Right lobe of liver (tissue), 6 donors: Measurements from ENCODE around the gene DACH1. TPM values are rescaled to one million over a fixed set of nuclear protein-coding genes. Genes with fewer than 3 reads are reported as not detected.

Experiments used
- ATAC-seq, 4 donors: fragments of 200-7000 bp; cut with Tn5 transposase; one replicate each; pipeline ENCODE4 v1.9.1; 2020; ENCODE audit warnings: mild to moderate bottlenecking in 4 of 4, moderate library complexity in 4 of 4
- DNase-seq, 3 donors: peaks; one replicate each; pipeline ENCODE4 v3.0.0-alpha.2; 2020
- H3K27ac ChIP-seq, 3 donors: fragments of 200-600 bp; one replicate each; pipeline ENCODE4 v1.8.0; 2022
- H3K27me3 ChIP-seq, 2 donors: fragments of 200-600 bp; one replicate each; pipeline ENCODE4 v1.8.0; 2022
- H3K36me3 ChIP-seq, 4 donors: fragments of 200-600 bp; sonication (generic) in 1 of 4; one replicate each; pipeline versions ENCODE4 v1.5.1 to v1.8.0; 2017 to 2022; ENCODE audit warnings: control low read depth in 1 of 4
- H3K4me1 ChIP-seq, 4 donors: fragments of 200-600 bp; sonication (generic) in 1 of 4; one replicate each; pipeline versions ENCODE4 v1.5.1 to v1.8.0; 2017 to 2022; ENCODE audit warnings: control low read depth in 1 of 4
- H3K4me3 ChIP-seq, 3 donors: fragments of 200-600 bp; one replicate each; pipeline ENCODE4 v1.8.0; 2022
- H3K9me3 ChIP-seq, 4 donors: fragments of 200-600 bp; sonication (generic) in 1 of 4; one replicate each; pipeline versions ENCODE4 v1.5.1 to v1.8.0; 2017 to 2022; ENCODE audit warnings: control low read depth in 1 of 4
- CTCF ChIP-seq, 4 donors: fragments of 200-600 bp in 3 of 4; fragments of 450-650 bp in 1 of 4; IDR thresholded peaks; one replicate each; pipeline versions ENCODE4 v1.5.1 to v1.8.0; 2016 to 2022; ENCODE audit warnings: antibody characterized with exemption in 4 of 4, mild to moderate bottlenecking in 2 of 4
- POLR2A ChIP-seq: fragments of 450-650 bp; IDR thresholded peaks from one replicate; pipeline ENCODE4 v1.6.1; 2017; ENCODE audit warnings: antibody characterized with exemption, mild to moderate bottlenecking
- WGBS: methylation state at CpG from one replicate; pipeline ENCODE4 v1.1.6; 2018; ENCODE audit warnings: low coverage, low lambda C conversion rate; ENCODE audit not compliant: insufficient coverage; ENCODE audit errors: missing lambda C conversion rate; 5-methylcytosine and 5-hydroxymethylcytosine counted together
- intact Hi-C, 2 donors: fragments of 100-400 bp; cut with DNase I; formaldehyde crosslinking; loops; one replicate each; pipeline versions ENCODE4 v1.11.2 to v1.14.1; 2022
- total RNA-seq, 6 experiments: library from RNA; depleted of rRNA in 2 of 6; stranded (reverse); fragments of >200 nt in 2 of 6; fragmentation: NEBNext Ultra II Directional in 3 of 6; extraction: Animal tissue kit (Norgen Biotek cat#: 25700) in 3 of 6; gene quantifications; one replicate each; pipeline versions ENCODE4 v1.1.0 to v1.2.4, GENCODE V29; 2016 to 2023
- donor health status: DM: no; HTN: yes; CAD: no.
- donor health status: DM: no; HTN: no; CAD: no.
- donor health status: DM: no; HTN: no; CAD: no.
- donor health status: DM: no; HTN: yes; CAD: no.
- donor health status: DM: no; HTN: yes; CAD: no.

DACH1 gene
- total RNA-seq, 6 experiments from 2014 or later = 0.80 to 1.5 (median 0.94) TPM

- WGBS = 46% methylated on average over 4 of the region's 4 CpGs
- H3K36me3 ChIP-seq = no peaks in the 10 kb centered on the region
- no peaks in the 10 kb centered on the region for H3K4me1 ChIP-seq
- H3K27me3 ChIP-seq = no peaks in the 10 kb centered on the region
- no peak overlapping the region for H3K27ac ChIP-seq
- no peaks in the 10 kb centered on the region for H3K9me3 ChIP-seq
- ATAC-seq (no peak), DNase-seq (no peak)
- H3K4me3 ChIP-seq = no peak overlapping the region
- TF ChIP-seq POLR2A (no peak), CTCF (IDR thresholded peaks at IDR 0.05) (no peak)
- intact Hi-C loops = no loop called here
Observed at GRCh38 chr13:71626421-71627117, 240.4 kb downstream of the DACH1 start.

- DNase-seq = no peak
- H3K27ac ChIP-seq = no peak overlapping the region
- TF ChIP-seq POLR2A (no peak), CTCF (IDR thresholded peaks at IDR 0.05) (no peak)
Observed at GRCh38 chr13:71625694-71626093, 241.3 kb downstream of the DACH1 start.

GRCh38 chr13:71624653-71625600 lies 242.1 kb downstream of the DACH1 start:
- WGBS = 24% methylated on average over 5 of the region's 5 CpGs
- no peak overlapping the region for H3K27ac ChIP-seq

More at GRCh38 chr13:71625694-71626093, 241.3 kb downstream of the DACH1 start:
- intact Hi-C loops = no loop called here
- Histone ChIP-seq H3K4me1 (no peaks in the 10 kb centered on the region), H3K36me3 (no peaks in the 10 kb centered on the region), H3K27me3 (no peaks in the 10 kb centered on the region), H3K4me3 (no peak overlapping the region), H3K9me3 (no peaks in the 10 kb centered on the region)
- ATAC-seq = peak in 3 of 4 donors; percentile 21 to 75 (median 69)

More at GRCh38 chr13:71624653-71625600, 242.1 kb downstream of the DACH1 start:
- Histone ChIP-seq H3K4me3 (no peak overlapping the region), H3K27me3 (no peaks in the 10 kb centered on the region), H3K36me3 (no peaks in the 10 kb centered on the region), H3K9me3 (no peaks in the 10 kb centered on the region), H3K4me1 (no peaks in the 10 kb centered on the region)
- intact Hi-C loops = no loop called here
- DNase-seq (no peak), ATAC-seq (peak in 2 of 4 donors; percentile 49 to 60)
- TF ChIP-seq POLR2A = no peak
- TF ChIP-seq CTCF (IDR thresholded peaks at IDR 0.05) = no peak
